AG10803 (cell line): ENCODE measurements around the gene RAB37.

Experiments
- DNase-seq: peaks from one replicate; pipeline ENCODE4 v3.0.0; 2010; ENCODE audit warnings: low read depth
- H3K4me3 ChIP-seq: 2 replicates; pipeline ENCODE4 v1.5.1; 2011; ENCODE audit warnings: mild to moderate bottlenecking, low read length, control low read depth
- CTCF ChIP-seq: conservative IDR thresholded peaks from 2 replicates; pipeline ENCODE4 v1.5.1; 2011; ENCODE audit warnings: mild to moderate bottlenecking, low read length, control low read depth, inconsistent platforms

Gene RAB37

GRCh38 chr17:74744714-74745547 lies 7.9 kb downstream of the RAB37 start:
- peak; percentile 56 for DNase-seq
- TF ChIP-seq CTCF = peak; percentile 100
- H3K4me3 ChIP-seq = peak overlapping the region; percentile 24

- H3K4me3 ChIP-seq = no peak overlapping the region
- DNase-seq = no peak
- TF ChIP-seq CTCF = no peak
Observed at GRCh38 chr17:74745548-74746177, 8.6 kb downstream of the RAB37 start.

- H3K4me3 ChIP-seq = no peak overlapping the region
- no peak for TF ChIP-seq CTCF
- DNase-seq = no peak
Observed at GRCh38 chr17:74746376-74746775, 9.3 kb downstream of the RAB37 start.

- no peak for DNase-seq
- no peak overlapping the region for H3K4me3 ChIP-seq
- TF ChIP-seq CTCF = no peak
Observed at GRCh38 chr17:74746922-74747321, 9.9 kb downstream of the RAB37 start.

- peak overlapping the region; percentile 58 for H3K4me3 ChIP-seq
- DNase-seq = no peak
- no peak for TF ChIP-seq CTCF
Observed at GRCh38 chr17:74748279-74748528, 11.1 kb downstream of the RAB37 start.

GRCh38 chr17:74748529-74749278 lies 11.6 kb downstream of the RAB37 start, which contains the start of gene NHERF1:
Gene NHERF1, plus strand, starts transcription at chr17:74748628. Its CDS starts 219 bp downstream, at chr17:74748847.
- H3K4me3 ChIP-seq = peak within 1 kb of the TSS; percentile 79
- DNase-seq = peak; percentile 91
- TF ChIP-seq CTCF = no peak
